DMS153 treated with DMSO at 0.1 percent for 48 hours (cell line): Measurements from ENCODE around the gene GULP1.

Experiments
- DNase-seq: peaks from one replicate; lab custom pipeline; 2025; ENCODE audit not compliant: unreplicated experiment; lab: John Stamatoyannopoulos, UW

GULP1 gene

DNA sequence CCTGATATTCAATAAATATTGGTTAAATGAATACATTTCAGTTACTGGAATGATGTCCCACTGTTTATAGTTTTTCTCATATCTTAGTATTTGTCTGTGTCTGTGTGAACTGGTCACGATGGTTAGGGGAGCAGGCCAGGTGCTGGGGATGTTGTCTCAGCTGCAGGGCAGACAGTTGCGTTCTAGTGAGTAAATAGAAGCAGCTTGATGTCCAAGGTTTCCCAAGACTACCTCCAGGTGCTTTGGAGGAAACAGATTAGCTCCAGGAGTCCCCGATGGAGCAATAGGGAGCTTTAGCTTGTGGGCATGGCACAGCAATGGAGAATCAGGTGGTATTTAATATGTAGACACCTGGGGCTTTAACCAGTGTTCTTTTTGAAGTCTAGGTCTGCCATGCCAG is 75.5 kb downstream of the GULP1 start:
- no peak for DNase-seq

GRCh38 chr2:188369365-188369764 is 77.7 kb downstream of the GULP1 start:
- DNase-seq, result no peak

GRCh38 chr2:188378371-188378950 is 86.8 kb downstream of the GULP1 start:
- DNase-seq, result no peak

DNA sequence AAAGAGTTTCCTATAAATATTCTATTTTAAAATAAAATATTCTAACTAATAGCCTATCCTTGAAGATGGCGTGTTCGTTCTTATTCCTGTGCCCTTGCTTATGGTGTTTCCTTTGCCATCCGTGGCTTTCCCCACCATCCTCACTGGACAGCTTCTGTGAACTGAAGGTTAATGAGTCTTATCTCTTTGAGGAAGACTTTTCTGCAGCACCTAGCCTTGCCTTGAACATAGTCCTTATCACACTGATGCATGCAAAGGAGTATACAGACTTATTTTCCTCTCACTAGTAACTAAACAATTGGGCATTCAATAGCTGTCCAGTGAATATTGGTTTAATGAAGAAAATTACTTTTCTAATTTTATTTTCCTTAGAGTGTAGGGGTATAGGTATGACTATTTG is 88.1 kb downstream of the GULP1 start:
- no peak for DNase-seq

- DNase-seq, result no peak
These were observed 88.6 kb downstream of the GULP1 start for GRCh38 chr2:188380280-188380679.

DNA sequence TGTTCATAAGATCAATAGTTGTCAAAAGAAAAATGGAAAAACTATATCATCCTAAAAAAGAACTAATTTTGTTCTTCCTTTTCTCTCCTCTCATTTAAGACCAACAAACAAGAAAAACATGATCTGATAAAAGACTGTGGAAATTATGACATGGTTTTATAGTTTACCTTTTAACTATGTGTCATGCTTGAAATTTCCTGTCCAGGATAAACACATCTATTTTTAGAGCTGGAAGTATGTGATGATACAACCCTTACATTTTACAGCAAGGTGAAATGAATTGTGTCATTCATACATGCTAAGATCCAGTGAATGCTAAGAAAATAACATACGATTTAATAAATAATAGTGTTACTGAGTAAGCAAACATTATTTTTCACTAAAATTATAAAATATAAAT is 89.9 kb downstream of the GULP1 start:
- no peak for DNase-seq

DNA sequence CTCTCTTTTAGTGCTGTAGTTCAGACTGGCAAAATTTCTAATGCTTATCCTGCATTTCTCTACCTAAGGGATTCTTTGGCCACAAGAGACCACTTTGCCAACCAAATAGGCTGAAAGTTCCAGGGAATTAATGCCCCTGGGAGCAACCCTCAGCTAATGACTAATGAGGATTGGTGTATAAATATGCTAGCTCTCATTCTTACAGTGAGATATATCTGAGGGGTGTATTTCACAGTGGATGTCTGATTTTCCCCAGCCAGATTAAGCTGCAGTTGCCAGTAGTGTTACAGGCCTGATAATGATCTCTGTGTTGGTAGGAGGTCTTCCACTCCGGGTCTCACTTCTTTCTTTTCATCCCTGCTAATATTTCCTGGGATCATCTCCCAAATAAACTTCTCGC is 90.4 kb downstream of the GULP1 start:
- DNase-seq, result no peak

DNA sequence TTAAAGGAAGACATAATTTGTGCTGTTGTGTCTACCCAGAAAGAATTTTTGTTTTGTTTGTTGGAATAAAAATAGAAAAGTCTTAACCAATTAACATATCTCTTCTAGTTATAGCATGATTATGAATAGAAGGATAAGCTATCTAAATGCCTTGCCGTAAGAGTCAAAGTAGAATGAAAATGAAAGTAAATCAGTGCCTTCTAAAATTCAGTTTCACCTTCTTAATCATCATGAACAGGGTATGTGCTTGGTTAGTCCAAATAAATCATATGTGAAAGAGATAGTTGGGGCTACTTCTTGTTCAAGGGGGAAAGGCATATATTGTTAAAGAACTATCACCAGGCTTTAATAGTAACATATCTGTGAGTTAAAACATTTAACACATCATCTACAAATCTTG is 91.5 kb downstream of the GULP1 start:
- DNase-seq, result no peak

DNA sequence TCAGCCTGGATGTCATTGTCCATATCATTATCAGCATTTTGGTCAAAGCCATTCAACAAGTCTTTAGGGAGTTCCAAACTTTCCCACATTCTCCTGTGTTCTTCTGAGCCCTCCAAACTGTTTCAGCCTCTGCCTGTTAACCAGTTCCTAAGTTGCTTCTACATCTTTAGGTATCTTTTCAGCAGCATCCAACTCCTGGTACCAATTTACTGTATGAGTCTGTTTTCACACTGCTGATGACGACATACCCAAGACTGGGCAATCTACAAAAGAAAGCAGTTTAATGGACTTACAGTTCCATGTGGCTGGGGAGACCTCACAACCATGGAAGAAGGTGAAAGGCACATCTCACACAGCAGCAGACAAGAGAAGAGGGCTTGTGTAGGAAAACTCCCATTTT is 94.2 kb downstream of the GULP1 start:
- no peak for DNase-seq

DNA sequence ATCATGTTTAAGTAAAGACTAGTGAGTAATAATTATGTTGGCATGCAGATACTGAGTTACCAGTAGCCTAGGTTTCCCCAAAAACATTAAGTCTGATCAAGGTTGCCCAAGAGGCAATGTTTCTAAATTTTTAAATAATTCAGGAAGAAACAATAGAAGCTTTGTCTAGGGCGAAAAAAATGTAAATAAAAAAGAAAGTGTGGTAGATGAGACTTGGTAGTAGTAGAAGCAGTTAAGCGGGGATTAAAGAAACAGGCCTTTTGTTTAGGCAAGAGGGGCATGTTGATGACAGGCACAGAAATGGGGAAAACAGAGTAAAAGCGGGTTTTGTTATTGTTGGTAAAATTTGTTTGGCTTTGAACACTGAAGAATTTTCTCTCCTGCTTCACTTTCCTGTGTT is 97.2 kb downstream of the GULP1 start:
- DNase-seq, result no peak

DNA sequence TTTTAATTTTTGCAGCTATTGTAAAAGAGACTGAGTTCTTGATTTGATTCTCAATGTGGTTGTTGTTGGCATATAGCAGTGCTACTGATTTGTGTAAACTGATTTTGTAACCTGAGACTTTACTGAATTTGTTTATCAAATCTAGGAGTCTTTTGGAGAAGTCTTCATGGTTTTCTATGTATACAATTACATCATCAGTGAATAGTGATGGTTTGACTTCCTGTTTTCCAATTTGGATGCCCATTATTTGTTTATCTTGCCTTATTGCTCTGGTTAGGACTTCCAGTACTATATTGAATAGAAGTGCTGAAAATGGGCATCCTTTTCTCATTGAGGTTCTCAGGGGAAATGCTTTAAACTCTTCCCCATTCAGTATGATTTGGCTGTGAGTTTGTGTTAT is 99.7 kb downstream of the GULP1 start:
- no peak for DNase-seq

DNA sequence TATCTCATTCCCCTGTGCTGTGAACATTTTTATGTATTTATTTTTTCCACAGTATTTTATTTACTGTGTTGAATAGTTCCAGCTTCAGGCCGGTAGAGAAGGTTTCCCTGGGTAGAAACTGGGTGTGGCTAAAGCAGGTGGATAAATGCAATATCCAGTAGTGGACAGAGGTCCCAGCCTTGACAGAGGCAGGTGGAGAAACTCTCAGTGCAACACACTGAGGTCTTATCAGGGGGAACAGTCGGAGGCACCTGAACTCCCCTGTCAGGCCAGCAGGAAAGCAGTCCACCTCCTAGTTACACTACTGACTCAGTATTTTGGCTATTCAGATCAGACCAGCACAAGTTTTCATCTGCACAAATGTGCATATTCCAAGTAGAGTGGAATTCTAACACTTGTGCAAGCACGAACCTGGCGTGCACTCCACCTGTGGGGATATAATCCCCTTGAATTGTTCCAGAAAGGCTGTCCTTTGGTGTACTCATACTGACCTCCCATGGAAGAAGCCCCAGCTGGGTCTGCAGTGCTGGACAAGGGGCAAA is 103.3 kb downstream of the GULP1 start:
- DNase-seq, result no peak

DNA sequence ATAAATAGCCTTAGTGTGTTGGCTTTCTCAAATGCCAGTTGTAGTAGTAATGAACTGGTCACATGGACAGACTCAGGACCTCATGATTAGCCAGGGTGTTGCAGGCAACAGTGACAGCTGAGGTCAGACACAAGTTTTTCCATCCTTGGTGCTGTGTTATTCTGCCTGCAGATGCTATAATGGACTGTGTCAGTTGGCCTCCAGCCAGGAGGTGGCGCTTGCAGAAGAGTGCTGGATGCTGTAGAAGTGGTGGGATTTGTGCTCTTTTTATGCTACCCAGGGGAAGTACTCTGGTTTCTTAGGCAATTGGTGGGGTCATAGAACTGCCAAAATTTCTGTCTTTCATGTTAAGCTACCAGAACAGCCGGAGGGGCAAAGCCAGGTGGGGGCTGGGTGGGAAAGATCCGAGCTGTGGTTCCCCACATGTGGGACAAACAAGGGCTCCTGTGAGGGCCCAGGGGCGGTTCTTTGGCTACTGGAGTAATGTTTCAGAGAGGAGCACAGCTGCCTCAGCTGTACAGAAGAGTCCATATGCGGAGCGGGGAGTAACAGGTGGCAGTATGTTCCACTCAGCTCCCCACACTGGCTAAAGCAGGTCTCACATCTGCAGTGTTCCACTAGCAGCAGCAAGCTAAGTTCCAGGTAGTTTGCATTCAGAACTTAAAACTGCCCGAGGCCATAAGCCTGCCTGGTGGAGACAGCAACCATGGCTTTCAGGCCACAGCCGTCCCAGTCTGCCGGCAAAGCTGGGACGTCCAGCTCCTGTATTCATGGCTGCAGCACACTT is 104.4 kb downstream of the GULP1 start:
- DNase-seq, result no peak

- DNase-seq, result no peak
These were observed 107.5 kb downstream of the GULP1 start for GRCh38 chr2:188399159-188399558.

- DNase-seq, result no peak
These were observed 112.0 kb downstream of the GULP1 start for GRCh38 chr2:188403676-188404075.

DNA sequence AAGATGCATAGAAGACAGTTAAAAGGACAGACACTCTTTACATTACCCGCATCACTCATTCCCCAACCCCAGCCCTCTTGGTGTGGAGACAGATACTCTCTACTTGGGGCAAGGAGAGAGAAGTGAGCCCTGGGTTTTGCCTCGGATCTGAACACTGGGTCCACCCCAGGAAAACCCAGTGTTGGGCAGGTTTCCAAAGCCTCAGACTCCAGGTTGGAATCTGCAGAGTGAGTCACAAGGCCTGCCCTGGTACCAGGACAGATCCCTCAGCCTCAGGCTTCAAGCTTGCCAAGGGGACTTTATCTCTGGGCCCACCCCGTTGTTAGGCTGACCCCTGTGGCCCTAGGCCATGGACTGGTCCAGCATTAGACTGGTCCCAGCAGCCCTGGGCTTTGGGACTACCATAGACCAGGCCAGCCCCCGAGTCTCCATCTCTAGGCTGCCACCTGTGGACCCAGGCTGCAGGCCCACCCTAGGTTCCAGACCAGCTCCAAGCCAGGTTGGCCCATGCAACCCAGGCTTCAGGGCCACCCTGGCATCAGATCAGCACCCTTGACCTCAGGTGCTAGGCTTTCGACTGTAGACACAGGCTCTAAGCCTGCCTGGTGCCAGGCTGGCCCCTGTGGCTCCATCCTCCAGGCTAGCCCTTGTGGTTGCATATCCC is 112.8 kb downstream of the GULP1 start:
- DNase-seq, result no peak

DNA sequence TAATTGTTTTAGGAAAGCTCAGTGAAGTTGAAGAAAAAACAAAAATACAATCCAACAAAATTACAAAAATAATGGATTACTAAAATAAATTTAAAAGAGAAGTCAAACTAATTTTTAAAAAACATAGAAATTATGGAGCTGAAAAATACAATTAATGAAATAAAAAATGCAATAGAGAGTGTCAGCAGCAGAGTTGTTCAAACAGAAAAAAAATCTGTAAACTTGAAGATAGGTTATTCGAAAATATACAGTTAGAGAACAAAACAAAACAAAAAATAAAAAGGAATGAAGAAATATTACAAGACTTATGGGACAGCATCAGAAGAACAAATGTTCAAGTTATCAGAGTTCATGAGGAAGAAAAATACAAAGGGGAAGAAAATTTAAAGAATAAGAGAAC is 114.7 kb downstream of the GULP1 start:
- no peak for DNase-seq

DNA sequence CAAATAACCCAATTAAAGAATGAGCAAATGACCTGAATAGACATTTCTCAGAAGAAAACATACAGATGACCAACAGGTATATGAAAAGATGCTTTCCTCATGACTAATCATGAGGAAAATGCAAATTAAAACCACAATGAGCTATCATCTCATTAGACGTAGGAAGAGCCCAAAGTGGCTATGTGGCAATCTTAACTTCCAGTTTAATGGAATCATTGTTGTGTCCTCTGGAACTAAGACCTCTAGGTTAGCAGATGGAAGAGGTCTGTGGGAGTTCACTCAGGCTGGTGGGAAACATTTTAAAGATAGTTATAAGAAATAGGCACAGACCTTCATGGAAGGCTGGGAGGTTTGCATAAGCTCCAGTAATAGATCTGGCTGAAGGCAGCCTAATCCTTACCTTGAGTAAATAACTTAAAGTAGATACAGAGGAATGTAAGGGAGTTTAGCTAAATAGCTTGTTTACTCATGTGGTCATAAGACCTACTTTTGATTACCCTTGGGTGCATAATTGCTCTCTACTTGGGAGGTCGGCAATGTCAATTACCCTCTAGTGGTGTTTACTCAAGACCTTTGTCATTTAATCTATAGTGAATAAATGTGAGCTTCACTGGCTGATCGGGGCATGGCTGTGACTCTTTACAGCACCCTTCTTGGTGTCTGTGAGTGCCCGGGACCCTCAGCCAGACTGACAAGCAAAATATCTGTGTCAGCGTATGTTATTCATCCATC is 119.0 kb downstream of the GULP1 start:
- no peak for DNase-seq

- no peak for DNase-seq
These were observed 120.5 kb downstream of the GULP1 start for GRCh38 chr2:188412190-188412589.

DNA sequence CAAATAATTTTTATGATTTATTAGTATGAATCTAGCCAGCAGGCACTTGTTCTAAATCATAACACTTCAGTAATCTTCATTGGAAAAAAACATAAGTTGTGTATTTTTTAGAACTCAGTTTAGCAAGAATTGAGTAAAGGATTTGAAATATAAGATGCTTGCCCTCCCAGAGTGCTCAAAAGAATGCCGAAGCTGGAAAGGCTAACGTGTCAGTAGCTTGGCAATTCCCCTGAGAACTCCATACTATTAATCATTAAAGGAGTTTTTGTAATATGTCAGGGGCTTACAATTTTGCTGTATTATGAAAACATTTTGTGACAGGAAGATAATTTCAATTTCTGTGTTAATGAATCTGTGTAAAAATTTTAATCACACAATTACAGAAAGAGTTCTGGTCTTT is 122.7 kb downstream of the GULP1 start:
- DNase-seq, result no peak
